Right atrium auricular region (tissue), 2 donors: ENCODE measurements around the gene WNT9B. TPM values are rescaled to one million over a fixed set of nuclear protein-coding genes. Genes with fewer than 3 reads are reported as not detected.

ENCODE experiments used
- DNase-seq: peaks from one replicate; pipeline ENCODE4 v3.0.0-alpha.2; 2019; ENCODE audit warnings: low spot score
- H3K27ac ChIP-seq, 2 donors: fragments of 200-600 bp; sonication (generic); 1 replicate in 1 of 2; 2 replicates in 1 of 2; pipeline ENCODE4 v1.5.1; 2016 to 2019
- H3K27me3 ChIP-seq, 2 donors: fragments of 200-600 bp; sonication (generic); one replicate each; pipeline versions ENCODE4 v1.5.1 to v1.6.0; 2017 to 2019
- H3K36me3 ChIP-seq: fragments of 200-600 bp; sonication (generic); one replicate; pipeline ENCODE4 v1.5.1; 2016
- H3K4me1 ChIP-seq, 2 donors: fragments of 200-600 bp; sonication (generic); one replicate each; pipeline versions ENCODE4 v1.5.1 to v1.6.0; 2017 to 2019
- H3K4me3 ChIP-seq, 2 donors: fragments of 200-600 bp; sonication (generic); 1 replicate in 1 of 2; 2 replicates in 1 of 2; pipeline ENCODE4 v1.5.1; 2017 to 2019; ENCODE audit warnings: mild to moderate bottlenecking in 1 of 2, moderate library complexity in 1 of 2
- H3K9me3 ChIP-seq, 2 donors: fragments of 200-600 bp; sonication (generic); one replicate each; pipeline ENCODE4 v1.5.1; 2019
- CTCF ChIP-seq, 2 donors: fragments of 200-600 bp; sonication (generic); IDR thresholded peaks; one replicate each; pipeline ENCODE4 v1.5.1; 2019; ENCODE audit warnings: antibody characterized with exemption in 2 of 2
- total RNA-seq, 2 donors: library from RNA; depleted of rRNA; stranded (reverse); fragments of >200 nt; gene quantifications; one replicate each; pipeline ENCODE4 v1.1.0, GENCODE V29; 2016

The WNT9B gene
- total RNA-seq, 2 donors from 2014 or later: 2.4 to 22.1 TPM

- no peak overlapping the region for H3K4me3 ChIP-seq
- DNase-seq: no peak
- no peak overlapping the region for H3K27ac ChIP-seq
- H3K36me3 ChIP-seq: no peaks in the 10 kb centered on the region
- no peaks in the 10 kb centered on the region for H3K9me3 ChIP-seq
- TF ChIP-seq CTCF (IDR thresholded peaks at IDR 0.05): no peak
- no peaks in the 10 kb centered on the region for H3K4me1 ChIP-seq
- H3K27me3 ChIP-seq: no peaks in the 10 kb centered on the region
Observed at GRCh38 chr17:46869975-46870803, 18.8 kb downstream of the WNT9B start.

- H3K27me3 ChIP-seq: no peaks in the 10 kb centered on the region
- no peak for TF ChIP-seq CTCF (IDR thresholded peaks at IDR 0.05)
Observed at GRCh38 chr17:46872421-46872820, 21.0 kb downstream of the WNT9B start.

GRCh38 chr17:46873941-46874645 lies 22.7 kb downstream of the WNT9B start:
- TF ChIP-seq CTCF (IDR thresholded peaks at IDR 0.05): no peak
- DNase-seq: no peak

More at GRCh38 chr17:46872421-46872820, 21.0 kb downstream of the WNT9B start:
- Histone ChIP-seq H3K9me3 (no peaks in the 10 kb centered on the region), H3K4me3 (no peak overlapping the region), H3K27ac (no peak overlapping the region), H3K4me1 (no peaks in the 10 kb centered on the region), H3K36me3 (no peaks in the 10 kb centered on the region)
- no peak for DNase-seq

GRCh38 chr17:46874906-46875305 lies 23.5 kb downstream of the WNT9B start:
- TF ChIP-seq CTCF (IDR thresholded peaks at IDR 0.05): no peak
- no peak for DNase-seq
- peaks cover 0 to 5% of the 10 kb centered on the region in 2 donors for H3K4me1 ChIP-seq
- no peak overlapping the region for H3K4me3 ChIP-seq
- H3K9me3 ChIP-seq: no peaks in the 10 kb centered on the region
- H3K27me3 ChIP-seq: no peaks in the 10 kb centered on the region
- H3K27ac ChIP-seq: no peak overlapping the region
- H3K36me3 ChIP-seq: no peaks in the 10 kb centered on the region

More at GRCh38 chr17:46873941-46874645, 22.7 kb downstream of the WNT9B start:
- Histone ChIP-seq H3K9me3 (no peaks in the 10 kb centered on the region), H3K27me3 (no peaks in the 10 kb centered on the region), H3K36me3 (no peaks in the 10 kb centered on the region), H3K27ac (no peak overlapping the region), H3K4me3 (no peak overlapping the region), H3K4me1 (peaks cover 0 to 5% of the 10 kb centered on the region in 2 donors)

- H3K36me3 ChIP-seq: no peaks in the 10 kb centered on the region
- TF ChIP-seq CTCF (IDR thresholded peaks at IDR 0.05): no peak
- H3K4me3 ChIP-seq: no peak overlapping the region
- H3K4me1 ChIP-seq: peaks cover 0 to 5% of the 10 kb centered on the region in 2 donors
- no peaks in the 10 kb centered on the region for H3K9me3 ChIP-seq
- DNase-seq: no peak
- no peak overlapping the region for H3K27ac ChIP-seq
- H3K27me3 ChIP-seq: no peaks in the 10 kb centered on the region
Observed at GRCh38 chr17:46875849-46876352, 24.5 kb downstream of the WNT9B start.
